Right atrium auricular region (tissue), 2 donors: ENCODE results near the gene CADM4. TPM values are rescaled to one million over a fixed set of nuclear protein-coding genes. Genes with fewer than 3 reads are reported as not detected.

ENCODE experiments used
- DNase-seq: peaks from one replicate; pipeline ENCODE4 v3.0.0-alpha.2; 2019; ENCODE audit warnings: low spot score
- H3K27ac ChIP-seq, 2 donors: fragments of 200-600 bp; sonication (generic); 1 replicate in 1 of 2; 2 replicates in 1 of 2; pipeline ENCODE4 v1.5.1; 2016 to 2019
- H3K27me3 ChIP-seq, 2 donors: fragments of 200-600 bp; sonication (generic); one replicate each; pipeline versions ENCODE4 v1.5.1 to v1.6.0; 2017 to 2019
- H3K36me3 ChIP-seq: fragments of 200-600 bp; sonication (generic); one replicate; pipeline ENCODE4 v1.5.1; 2016
- H3K4me1 ChIP-seq, 2 donors: fragments of 200-600 bp; sonication (generic); one replicate each; pipeline versions ENCODE4 v1.5.1 to v1.6.0; 2017 to 2019
- H3K4me3 ChIP-seq, 2 donors: fragments of 200-600 bp; sonication (generic); 1 replicate in 1 of 2; 2 replicates in 1 of 2; pipeline ENCODE4 v1.5.1; 2017 to 2019; ENCODE audit warnings: mild to moderate bottlenecking in 1 of 2, moderate library complexity in 1 of 2
- H3K9me3 ChIP-seq, 2 donors: fragments of 200-600 bp; sonication (generic); one replicate each; pipeline ENCODE4 v1.5.1; 2019
- total RNA-seq, 2 donors: library from RNA; depleted of rRNA; stranded (reverse); fragments of >200 nt; gene quantifications; one replicate each; pipeline ENCODE4 v1.1.0, GENCODE V29; 2016
- TF ChIP-seq, protein P1 (sequence below), 2 donors: fragments of 200-600 bp; sonication (generic); IDR thresholded peaks; one replicate each; pipeline ENCODE4 v1.5.1; 2019; ENCODE audit warnings: antibody characterized with exemption in 2 of 2

Gene CADM4, protein sequence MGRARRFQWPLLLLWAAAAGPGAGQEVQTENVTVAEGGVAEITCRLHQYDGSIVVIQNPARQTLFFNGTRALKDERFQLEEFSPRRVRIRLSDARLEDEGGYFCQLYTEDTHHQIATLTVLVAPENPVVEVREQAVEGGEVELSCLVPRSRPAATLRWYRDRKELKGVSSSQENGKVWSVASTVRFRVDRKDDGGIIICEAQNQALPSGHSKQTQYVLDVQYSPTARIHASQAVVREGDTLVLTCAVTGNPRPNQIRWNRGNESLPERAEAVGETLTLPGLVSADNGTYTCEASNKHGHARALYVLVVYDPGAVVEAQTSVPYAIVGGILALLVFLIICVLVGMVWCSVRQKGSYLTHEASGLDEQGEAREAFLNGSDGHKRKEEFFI
- total RNA-seq: 1 to 10 TPM; 6.6 to 9.6 TPM

DNA sequence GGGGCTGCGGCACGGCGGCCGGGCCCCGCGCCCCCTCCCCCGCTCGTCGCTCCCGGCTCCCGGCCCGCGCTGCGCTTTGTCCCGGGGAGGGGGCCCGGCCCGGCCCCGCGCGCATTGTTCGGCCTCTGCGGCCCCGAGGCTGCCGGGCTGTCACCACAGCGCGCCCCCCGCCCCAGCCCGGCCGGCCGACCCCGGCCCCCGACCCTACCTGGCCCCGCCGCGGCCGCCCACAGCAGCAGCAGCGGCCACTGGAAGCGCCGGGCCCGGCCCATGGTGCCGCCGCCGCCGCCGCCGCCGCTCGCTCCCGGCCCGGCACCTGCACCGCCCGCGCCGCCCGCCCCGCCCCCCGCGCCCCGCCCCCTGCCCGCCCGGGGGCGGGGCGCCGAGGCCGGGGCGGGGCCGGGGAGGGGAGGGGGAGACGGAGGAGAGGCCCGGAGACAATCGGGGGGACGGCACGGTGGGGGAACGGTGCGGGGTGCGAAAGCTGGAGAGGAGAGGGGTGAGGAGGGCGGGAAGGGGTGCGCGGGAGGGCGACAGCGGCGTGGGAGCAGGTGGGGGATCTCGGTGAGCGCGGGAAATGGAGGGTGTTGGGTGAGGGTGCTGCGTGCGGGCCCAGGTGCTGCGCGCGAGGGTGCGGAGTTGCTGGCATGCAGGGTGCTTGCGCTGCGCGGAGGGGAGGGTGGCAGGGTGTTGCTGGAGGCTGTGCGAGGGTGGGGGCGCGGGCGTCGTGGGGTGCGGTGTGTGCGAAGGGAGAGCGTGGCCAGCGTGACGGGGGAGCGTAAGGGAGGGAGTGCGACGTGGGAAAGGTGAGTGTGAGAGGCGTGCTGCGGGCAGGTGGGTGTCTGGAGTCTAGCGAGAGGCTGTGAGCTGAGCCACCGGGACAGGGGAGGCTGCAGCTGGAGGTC is at the start of gene CADM4:
Gene CADM4, minus strand, starts transcription at position 332 of the 905 bp plus-strand sequence. Its CDS starts 60 bp downstream, at position 272.
- no peaks in the 10 kb centered on the region for H3K27me3 ChIP-seq
- peaks cover 0 to 12% of the 10 kb centered on the region in 2 donors for H3K4me1 ChIP-seq
- H3K27ac ChIP-seq: no peak within 1 kb of the TSS
- TF ChIP-seq, protein P1, sequence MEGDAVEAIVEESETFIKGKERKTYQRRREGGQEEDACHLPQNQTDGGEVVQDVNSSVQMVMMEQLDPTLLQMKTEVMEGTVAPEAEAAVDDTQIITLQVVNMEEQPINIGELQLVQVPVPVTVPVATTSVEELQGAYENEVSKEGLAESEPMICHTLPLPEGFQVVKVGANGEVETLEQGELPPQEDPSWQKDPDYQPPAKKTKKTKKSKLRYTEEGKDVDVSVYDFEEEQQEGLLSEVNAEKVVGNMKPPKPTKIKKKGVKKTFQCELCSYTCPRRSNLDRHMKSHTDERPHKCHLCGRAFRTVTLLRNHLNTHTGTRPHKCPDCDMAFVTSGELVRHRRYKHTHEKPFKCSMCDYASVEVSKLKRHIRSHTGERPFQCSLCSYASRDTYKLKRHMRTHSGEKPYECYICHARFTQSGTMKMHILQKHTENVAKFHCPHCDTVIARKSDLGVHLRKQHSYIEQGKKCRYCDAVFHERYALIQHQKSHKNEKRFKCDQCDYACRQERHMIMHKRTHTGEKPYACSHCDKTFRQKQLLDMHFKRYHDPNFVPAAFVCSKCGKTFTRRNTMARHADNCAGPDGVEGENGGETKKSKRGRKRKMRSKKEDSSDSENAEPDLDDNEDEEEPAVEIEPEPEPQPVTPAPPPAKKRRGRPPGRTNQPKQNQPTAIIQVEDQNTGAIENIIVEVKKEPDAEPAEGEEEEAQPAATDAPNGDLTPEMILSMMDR (IDR thresholded peaks at IDR 0.05): no peak
- no peak for DNase-seq
- no peaks in the 10 kb centered on the region for H3K36me3 ChIP-seq
- H3K9me3 ChIP-seq: no peaks in the 10 kb centered on the region
- peak within 1 kb of the TSS; percentile 56 to 61 for H3K4me3 ChIP-seq

DNA sequence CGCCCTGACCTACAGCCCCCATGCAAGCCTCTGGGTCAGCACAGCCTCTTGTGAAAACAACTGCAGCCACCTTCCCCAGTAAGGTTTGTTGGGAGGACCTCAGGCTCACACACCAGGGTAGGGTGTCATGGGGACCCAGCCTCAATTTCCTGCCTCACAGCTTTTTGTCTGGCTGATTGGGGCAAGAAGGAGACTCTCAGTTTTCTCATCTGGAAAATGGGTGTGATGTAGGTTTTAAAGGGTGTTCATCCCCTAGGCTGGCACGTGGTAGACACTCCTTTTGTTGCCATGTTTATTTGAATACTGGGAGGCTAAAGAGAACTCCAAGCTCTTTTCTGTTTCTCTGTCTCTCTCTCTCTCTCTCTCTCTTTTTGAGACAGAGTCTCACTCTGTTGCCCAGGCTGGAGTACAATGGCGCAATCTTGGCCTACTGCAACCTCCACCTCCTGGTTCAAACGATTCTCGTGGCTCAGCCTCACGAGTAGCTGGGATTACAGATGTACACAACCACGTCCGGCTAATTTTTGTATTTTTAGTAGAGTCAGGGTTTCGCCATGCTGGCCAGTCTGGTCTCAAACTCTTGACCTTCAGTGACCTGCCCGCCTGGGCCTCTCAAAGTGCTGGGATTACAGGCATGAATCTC is 48.5 kb upstream of the CADM4 start:
- Histone ChIP-seq H3K27ac (no peak overlapping the region), H3K4me3 (no peak overlapping the region), H3K27me3 (no peaks in the 10 kb centered on the region), H3K4me1 (no peaks in the 10 kb centered on the region), H3K9me3 (peaks cover 9 to 26% of the 10 kb centered on the region in 2 donors), H3K36me3 (no peaks in the 10 kb centered on the region)
- DNase-seq: no peak
- TF ChIP-seq, protein P1 (IDR thresholded peaks at IDR 0.05): no peak

DNA sequence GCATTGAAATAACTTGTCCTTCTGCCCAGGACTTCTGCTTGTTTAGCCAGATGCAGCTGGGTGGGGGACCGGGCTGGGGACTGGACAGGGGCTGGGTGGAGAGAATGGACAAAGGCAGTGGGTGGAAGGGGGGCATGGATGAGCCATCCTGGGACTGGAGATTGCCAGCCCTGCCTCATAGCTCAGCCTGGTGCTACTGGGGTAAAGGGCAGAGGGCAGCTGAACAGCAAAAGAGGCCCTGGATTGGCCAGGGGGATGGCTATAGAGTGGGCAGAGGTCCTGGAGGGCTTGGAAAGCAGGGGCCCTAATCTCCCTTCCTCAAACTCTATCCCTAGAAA is 48.0 kb upstream of the CADM4 start:
- Histone ChIP-seq H3K4me3 (no peak overlapping the region), H3K27me3 (no peaks in the 10 kb centered on the region), H3K9me3 (peaks cover 9 to 26% of the 10 kb centered on the region in 2 donors), H3K27ac (no peak overlapping the region), H3K4me1 (no peaks in the 10 kb centered on the region), H3K36me3 (no peaks in the 10 kb centered on the region)
- TF ChIP-seq, protein P1 (IDR thresholded peaks at IDR 0.05): no peak
- no peak for DNase-seq

DNA sequence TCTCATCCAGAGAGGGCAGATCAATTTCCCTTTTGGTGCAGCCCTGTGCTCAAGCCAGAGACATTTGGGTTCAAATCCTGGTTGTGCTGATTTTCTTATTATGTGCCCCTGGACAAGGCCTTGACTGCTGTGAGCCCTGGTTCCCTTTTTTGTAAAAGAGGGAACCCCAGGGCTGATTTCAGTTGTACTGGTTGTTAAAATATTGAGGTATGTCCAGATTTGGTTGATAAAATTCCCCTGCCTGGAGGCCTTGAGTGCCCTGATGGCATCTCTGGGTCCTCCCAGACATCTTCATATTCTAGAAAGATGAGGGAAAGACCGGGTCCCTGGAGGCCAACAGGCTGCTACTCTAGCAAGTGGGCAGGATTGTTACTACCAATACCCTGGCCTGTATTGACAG is 44.7 kb upstream of the CADM4 start:
- H3K36me3 ChIP-seq: no peaks in the 10 kb centered on the region
- no peaks in the 10 kb centered on the region for H3K9me3 ChIP-seq
- no peak overlapping the region for H3K4me3 ChIP-seq
- no peak for DNase-seq
- TF ChIP-seq, protein P1 (IDR thresholded peaks at IDR 0.05): no peak
- no peaks in the 10 kb centered on the region for H3K4me1 ChIP-seq
- H3K27ac ChIP-seq: no peak overlapping the region
- H3K27me3 ChIP-seq: no peaks in the 10 kb centered on the region

DNA sequence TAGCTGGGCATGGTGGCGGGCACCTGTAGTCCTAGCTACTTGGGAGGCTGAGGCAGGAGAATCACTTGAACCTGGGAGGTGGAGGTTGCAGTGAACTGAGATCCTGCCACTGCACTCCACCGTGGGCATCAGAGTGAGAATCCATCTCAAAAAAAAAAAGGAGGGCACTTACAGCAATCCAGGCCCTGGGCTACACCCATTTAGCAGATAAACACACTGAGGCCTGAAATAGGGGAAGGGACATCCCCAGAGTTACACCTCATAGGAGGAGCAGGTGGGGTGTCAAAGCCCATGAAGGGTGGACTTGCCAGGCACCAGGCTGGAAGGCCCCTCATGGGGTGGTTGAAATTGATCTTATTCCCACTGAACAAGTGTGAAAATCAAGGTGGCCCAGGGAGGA is 44.3 kb upstream of the CADM4 start:
- H3K27ac ChIP-seq: no peak overlapping the region
- no peak for DNase-seq
- TF ChIP-seq, protein P1 (IDR thresholded peaks at IDR 0.05): no peak

More for the DNA sequence above, 44.3 kb upstream of the CADM4 start:
- no peaks in the 10 kb centered on the region for H3K36me3 ChIP-seq
- no peaks in the 10 kb centered on the region for H3K4me1 ChIP-seq
- H3K9me3 ChIP-seq: no peaks in the 10 kb centered on the region
- no peaks in the 10 kb centered on the region for H3K27me3 ChIP-seq
- no peak overlapping the region for H3K4me3 ChIP-seq
